ENCODE results near the gene UBE3D. TPM values are rescaled to one million over a fixed set of nuclear protein-coding genes. Genes with fewer than 3 reads are reported as not detected.

UBE3D gene
- total and polyA plus RNA-seq, 2 of the 4 experiments (the other 2 are of a cell fraction), result 3.2 to 6.3 TPM

DNA sequence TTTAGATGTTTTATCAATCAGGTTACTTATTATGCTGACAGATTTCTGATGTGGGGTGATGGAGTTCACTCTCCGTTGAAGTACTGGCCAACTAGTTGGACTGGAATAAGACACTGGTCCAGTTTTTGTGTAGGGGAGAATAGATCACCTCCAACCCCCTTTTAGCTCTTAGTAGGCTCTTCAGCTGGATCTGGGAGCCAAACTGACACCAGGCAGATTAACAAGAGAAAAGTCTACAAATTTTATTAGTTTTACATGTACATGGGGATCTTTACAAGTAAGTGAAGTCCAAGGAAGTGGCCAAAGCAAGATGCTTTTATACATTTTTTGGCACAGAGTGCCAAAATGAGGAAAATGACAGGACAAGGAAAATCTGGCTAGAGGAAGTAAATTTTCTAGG lies 107.1 kb downstream of the UBE3D start:
- WGBS, 2 experiments (ENCODE audit: extremely low coverage in 2 of 2, insufficient read length in 1 of 2), result no CpG with 5 or more reads among the region's 1 CpG
- Histone ChIP-seq H4K91ac (ENCODE audit: insufficient read depth, low read depth, low read length) (no peak overlapping the region), H3K4me3 (ENCODE audit: insufficient read depth, low read depth, low read length) (no peak overlapping the region), H2AFZ (replicated peaks; ENCODE audit: low read length, poor library complexity) (no peak overlapping the region), H3K4me1 (ENCODE audit: control insufficient read depth, insufficient read depth, low read length) (peaks cover 32% of the 10 kb centered on the region), H4K8ac (ENCODE audit: low read depth in 2 of 2, low read length in 2 of 2) (0 out of 4 replicates have a peak overlapping the region, but pooled peaks of 1 of the 2 experiments have one; percentile 33), H2BK120ac (ENCODE audit: low read depth, low read length) (no peak overlapping the region), H3K4ac (ENCODE audit: low read depth, low read length) (no peak overlapping the region), H4K5ac (ENCODE audit: low read depth, low read length) (peak overlapping the region; percentile 22; the same call in 1 of the 2 replicates), H3K23ac (ENCODE audit: low read depth, low read length) (no peak overlapping the region), H2BK15ac (ENCODE audit: low read depth, low read length) (peak overlapping the region; percentile 34; the same call in 1 of the 3 replicates), H3K27ac (ENCODE audit: insufficient read depth, low read length) (no peak overlapping the region), H3K9me3 (ENCODE audit: control insufficient read depth, insufficient read depth, low read length) (no peaks in the 10 kb centered on the region), H3K14ac (replicated peaks; ENCODE audit: low read depth, low read length) (no peak overlapping the region; the same call in 1 of the 2 replicates), H4K20me1 (ENCODE audit: insufficient read depth, low read length) (no peaks in the 10 kb centered on the region; the same call in 1 of the 2 replicates), H3K79me1 (ENCODE audit: low read depth in 1 of 2, low read length in 2 of 2) (no peaks in the 10 kb centered on the region; a peak in 1 of 4 replicates), H3K9ac (ENCODE audit: low read depth, low read length) (no peak overlapping the region), H3K36me3 (ENCODE audit: control insufficient read depth, insufficient read depth, low read length) (no peaks in the 10 kb centered on the region), H2AK5ac (ENCODE audit: low read depth, low read length) (peak overlapping the region; percentile 27; the same call in 1 of the 2 replicates), H2BK5ac (ENCODE audit: low read depth, low read length, poor library complexity, severe bottlenecking) (no peak overlapping the region), H3K27me3 (ENCODE audit: control insufficient read depth, insufficient read depth, low read length) (no peaks in the 10 kb centered on the region), H2AK9ac (replicated peaks; ENCODE audit: low read depth, low read length, poor library complexity) (no peak overlapping the region), H3K9me1 (ENCODE audit: insufficient read depth, low read length) (peaks cover 14% of the 10 kb centered on the region), H2BK20ac (ENCODE audit: low read depth, low read length) (peak overlapping the region; percentile 56; the same call in 1 of the 2 replicates), H3K4me2 (ENCODE audit: low read depth, low read length) (no peak overlapping the region), H3K56ac (ENCODE audit: extremely low read depth, insufficient read depth, low read length) (no peak overlapping the region), H3K18ac (ENCODE audit: low read depth, low read length) (peak overlapping the region; percentile 52; the same call in 1 of the 2 replicates)
- POLR2A ChIA-PET (ENCODE audit: unreplicated experiment), result no interaction called here
- dilution Hi-C loops (cut with HindIII; ENCODE audit: low sequenced_read_pairs, unreplicated experiment), result no loop called here
- TF ChIP-seq CEBPB (IDR thresholded peaks at IDR 0.05; ENCODE audit: low read depth, low read length), result no peak
- TF ChIP-seq POLR2A (IDR thresholded peaks at IDR 0.05; ENCODE audit: low read depth, low read length), result no peak
- intact Hi-C loops (cut with micrococcal nuclease), result loop anchor here (5.0 to 10.0 kb wide), 2 partner anchors 256 to 711 kb away; partner anchors contain the start of gene IBTK
- no TSS peak for BruUV-seq (replicated peaks)
- CTCF ChIA-PET, result no interaction called here
- in situ Hi-C loops (cut with MboI; ENCODE audit: low sequenced_read_pairs), result no loop called here
- DNase-seq (no peak), ATAC-seq (ENCODE audit: low read depth) (no peak)

Data from IMR-90 (cell line).